Astrocyte of the cerebellum (primary cell): Measurements from ENCODE around the gene FGFRL1.
A peak's percentile ranks its signal among the peaks of the same experiment; 100 is the strongest.

Source experiments
- DNase-seq: peaks from one replicate; pipeline ENCODE4 v3.0.0-alpha.2; 2011; ENCODE audit warnings: low read depth
- H3K4me3 ChIP-seq: 2 replicates; pipeline ENCODE4 v1.5.1; 2011; ENCODE audit warnings: mild to moderate bottlenecking, low read depth, low read length, moderate library complexity
- CTCF ChIP-seq: IDR thresholded peaks from 2 replicates; pipeline ENCODE4 v1.5.1; 2012; ENCODE audit warnings: low read length, low read depth, moderate library complexity, mild to moderate bottlenecking; ENCODE audit errors: missing control alignments
- in situ Hi-C: cut with HindIII; loops from 2 replicates; pipeline ENCODE4 v1.10.0; 2017; ENCODE audit warnings: low sequenced_read_pairs

The FGFRL1 gene

GRCh38 chr4:1011666-1012033 is 224 bp downstream of the FGFRL1 start:
- no peak overlapping the region for H3K4me3 ChIP-seq
- in situ Hi-C loops, result no loop called here
- no peak for DNase-seq
- TF ChIP-seq CTCF, result no peak

GRCh38 chr4:1012034-1012739 is 761 bp downstream of the FGFRL1 start:
- in situ Hi-C loops, result no loop called here
- H3K4me3 ChIP-seq, result peak overlapping the region; percentile 61

GRCh38 chr4:1013225-1014073 is 2.0 kb downstream of the FGFRL1 start:
- in situ Hi-C loops, result no loop called here
- DNase-seq, result no peak
- TF ChIP-seq CTCF, result no peak
- peak overlapping the region; percentile 61 for H3K4me3 ChIP-seq

More at GRCh38 chr4:1012034-1012739, 761 bp downstream of the FGFRL1 start:
- DNase-seq, result peak; percentile 33
- TF ChIP-seq CTCF, result no peak

- no peak for TF ChIP-seq CTCF
- no peak for DNase-seq
- H3K4me3 ChIP-seq, result peak overlapping the region; percentile 26
- in situ Hi-C loops, result no loop called here
Measured at GRCh38 chr4:1014291-1015167, 3.1 kb downstream of the FGFRL1 start.

- in situ Hi-C loops, result no loop called here
- no peak for DNase-seq
- H3K4me3 ChIP-seq, result peak overlapping the region; percentile 26
- peak; percentile 49 for TF ChIP-seq CTCF
Measured at GRCh38 chr4:1015179-1015578, 3.8 kb downstream of the FGFRL1 start.

GRCh38 chr4:1015746-1016145 is 4.3 kb downstream of the FGFRL1 start:
- in situ Hi-C loops, result no loop called here
- no peak overlapping the region for H3K4me3 ChIP-seq
- no peak for TF ChIP-seq CTCF
- DNase-seq, result no peak
